Activated CD8-positive, alpha-beta memory T cell treated with anti-CD3 and anti-CD28 coated beads, Interleukin-2, amount 10 ng/mL, durations not matched to agents 7 days and 5 days (primary cell): Measurements from ENCODE around the gene DDX49. TPM values are rescaled to one million over a fixed set of nuclear protein-coding genes. Genes with fewer than 3 reads are reported as not detected.
"Not testable (repeated sequence)": the region's sequence is repeated elsewhere in the genome, so short reads cannot be mapped to it uniquely, and the experiment has no call there.

Source experiments
- ATAC-seq: fragments of 150-1000 bp; cut with Tn5 transposase; one replicate; pipeline ENCODE4 v1.10.0; 2021; ENCODE audit warnings: moderate library complexity
- CTCF ChIA-PET: fragments of 350-600 bp; sonication (Branson Sonifier 250); formaldehyde crosslinking; loops from one replicate; lab custom pipeline; 2021; ENCODE audit warnings: antibody characterized with exemption; lab: Charles Lee
- DNase-seq: peaks from one replicate; pipeline ENCODE4 v3.0.0-alpha.2; 2020
- H3K27ac Mint-ChIP-seq: one replicate; pipeline ENCODE4 v1.8.0; 2021; ENCODE audit warnings: mild to moderate bottlenecking, mixed read lengths
- H3K27me3 Mint-ChIP-seq: one replicate; pipeline ENCODE4 v1.8.0; 2021; ENCODE audit warnings: mixed read lengths
- H3K36me3 Mint-ChIP-seq: one replicate; pipeline ENCODE4 v1.8.0; 2021; ENCODE audit warnings: mild to moderate bottlenecking, mixed read lengths
- H3K4me1 Mint-ChIP-seq: one replicate; pipeline ENCODE4 v1.8.0; 2021; ENCODE audit warnings: mixed read lengths
- H3K4me3 Mint-ChIP-seq: one replicate; pipeline ENCODE4 v1.8.0; 2021; ENCODE audit warnings: mild to moderate bottlenecking, moderate library complexity, mixed read lengths
- H3K9me3 Mint-ChIP-seq: one replicate; pipeline ENCODE4 v1.8.0; 2022; ENCODE audit warnings: low read depth, mixed read lengths
- total RNA-seq, 2 experiments: library from RNA; stranded (reverse); gene quantifications; one replicate each; pipeline ENCODE4 v1.2.3, GENCODE V29; 2021

Gene DDX49
- total RNA-seq, 2 experiments from 2014 or later: 48.2 to 56.4 TPM

DNA sequence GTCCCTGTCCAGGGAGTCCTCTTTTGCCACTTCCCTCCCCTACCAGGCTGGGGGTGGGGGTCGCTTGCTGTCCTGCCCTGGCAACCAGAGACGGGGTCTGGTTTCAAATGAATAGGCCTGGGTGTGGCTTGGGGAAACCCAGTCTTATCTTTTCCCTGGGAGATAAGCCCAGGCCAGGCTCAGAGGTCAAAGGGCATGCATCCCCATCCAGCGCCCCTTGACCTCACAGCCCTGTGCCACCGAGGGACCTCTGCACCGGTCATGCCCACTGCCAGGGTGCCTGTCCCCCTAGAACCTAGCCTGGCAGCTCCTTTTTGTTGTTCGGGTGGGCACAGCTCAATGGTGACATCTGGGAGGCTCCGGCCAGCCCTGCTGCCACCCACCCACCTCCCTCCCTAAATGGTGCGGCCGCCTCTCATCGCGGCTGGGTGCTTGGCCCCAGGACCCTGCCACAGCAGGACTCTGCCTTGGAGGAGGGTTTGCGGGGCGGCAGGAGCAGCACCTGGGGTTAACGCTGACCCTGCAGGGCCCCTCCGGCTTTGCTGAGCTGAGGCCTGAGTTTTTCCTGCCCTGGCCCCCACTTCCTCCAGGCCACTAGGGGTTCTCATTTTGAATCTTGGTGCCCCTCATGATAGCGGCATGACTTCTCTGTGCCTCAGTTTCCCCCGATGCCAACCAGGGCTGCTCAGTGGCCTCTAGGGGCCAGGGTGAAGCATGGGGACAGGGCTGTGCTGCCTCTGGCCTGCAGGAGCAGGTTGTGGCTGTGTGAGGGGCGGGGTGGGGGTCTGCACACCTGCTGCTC is 20.7 kb upstream of the DDX49 start:
- H3K4me1 Mint-ChIP-seq: peaks cover 9% of the 10 kb centered on the region
- no peaks in the 10 kb centered on the region for H3K9me3 Mint-ChIP-seq
- DNase-seq (no peak), ATAC-seq (no peak)
- H3K27me3 Mint-ChIP-seq: peaks cover 26% of the 10 kb centered on the region
- H3K27ac Mint-ChIP-seq: no peak overlapping the region
- no peak overlapping the region for H3K4me3 Mint-ChIP-seq
- H3K36me3 Mint-ChIP-seq: peaks cover 5% of the 10 kb centered on the region
- CTCF ChIA-PET: no interaction called here

DNA sequence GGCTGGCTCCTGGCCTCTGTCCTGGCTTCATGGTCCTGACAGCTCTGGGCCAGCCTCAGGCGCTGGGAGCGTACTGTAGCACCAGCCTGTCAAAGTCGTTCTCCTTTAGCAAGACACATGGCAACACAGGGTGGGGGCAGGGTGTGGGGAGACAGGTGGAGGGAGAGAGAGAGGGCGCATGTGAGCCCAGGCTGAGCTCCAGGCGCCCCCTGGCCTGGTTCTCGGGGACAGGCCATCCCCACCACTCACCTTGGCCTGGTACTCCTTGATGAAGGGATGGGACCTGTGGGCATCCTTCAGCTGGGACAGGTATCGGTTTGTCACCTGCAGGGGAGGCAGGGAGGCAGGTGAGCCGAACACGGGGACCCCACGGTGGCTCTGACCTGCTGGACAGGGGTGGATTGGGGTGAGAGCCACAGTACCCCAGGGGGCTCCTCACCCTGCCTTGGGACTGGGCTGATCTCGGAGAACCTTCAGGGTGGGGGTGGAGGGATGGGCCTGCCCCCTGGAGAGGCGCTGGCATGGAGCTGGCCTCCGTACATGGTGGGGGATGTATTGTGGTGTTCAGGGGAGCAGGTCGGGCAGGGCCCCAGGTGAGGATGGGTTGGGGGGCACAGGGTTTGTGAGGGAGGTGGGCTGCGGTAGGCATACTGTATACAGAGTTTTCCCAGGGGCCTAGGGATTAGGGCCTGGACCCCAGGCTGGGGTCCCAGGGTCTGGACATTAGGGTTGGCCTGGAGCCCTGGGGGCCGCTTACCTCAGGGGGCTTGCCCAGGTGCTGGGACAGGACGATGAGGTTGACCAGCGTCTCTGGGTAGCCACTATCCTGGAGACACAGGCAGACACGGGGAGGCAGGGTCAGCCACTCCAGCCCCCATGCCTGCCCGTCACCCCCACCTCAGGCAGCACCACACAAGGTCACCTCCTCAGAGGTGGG is 19.6 kb upstream of the DDX49 start:
- H3K36me3 Mint-ChIP-seq: peaks cover 5% of the 10 kb centered on the region
- peaks cover 19% of the 10 kb centered on the region for H3K27me3 Mint-ChIP-seq
- ATAC-seq (no peak), DNase-seq (no peak)
- CTCF ChIA-PET: interaction anchor here (0.6 kb wide), 1 partner anchor 28 kb away, joined by 5 read pairs; no protein-coding TSS in a partner anchor
- no peak overlapping the region for H3K27ac Mint-ChIP-seq
- H3K9me3 Mint-ChIP-seq: no peaks in the 10 kb centered on the region
- peaks cover 9% of the 10 kb centered on the region for H3K4me1 Mint-ChIP-seq
- H3K4me3 Mint-ChIP-seq: no peak overlapping the region

GRCh38 chr19:18900700-18901481 is 18.6 kb upstream of the DDX49 start:
- Mint-ChIP-seq H3K9me3 (no peaks in the 10 kb centered on the region), H3K27me3 (peaks cover 14% of the 10 kb centered on the region), H3K36me3 (peaks cover 5% of the 10 kb centered on the region), H3K4me1 (peaks cover 9% of the 10 kb centered on the region), H3K27ac (no peak overlapping the region), H3K4me3 (no peak overlapping the region)
- ATAC-seq (no peak), DNase-seq (no peak)
- CTCF ChIA-PET: interaction anchor here (0.6 kb wide), 1 partner anchor 29 kb away, joined by 5 read pairs; no protein-coding TSS in a partner anchor

DNA sequence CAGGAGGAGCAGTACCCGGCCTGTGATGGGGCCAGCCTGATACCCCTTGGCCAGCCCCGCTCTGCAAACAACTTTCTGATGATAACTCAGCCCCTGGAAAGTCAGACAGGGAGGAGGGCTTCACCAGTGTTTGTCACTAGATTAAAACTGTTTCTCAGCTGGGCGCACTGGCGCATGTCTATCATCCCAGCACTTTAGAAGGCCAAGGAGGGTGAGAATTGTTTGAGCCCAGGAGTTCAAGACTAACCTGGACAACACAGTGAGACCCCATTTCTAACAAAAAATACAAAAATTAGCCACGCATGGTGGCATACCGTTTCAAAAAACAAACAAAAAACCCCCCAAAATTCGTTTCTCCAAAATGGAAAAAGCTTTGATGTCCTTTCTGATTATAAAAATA is 18.0 kb upstream of the DDX49 start:
- ATAC-seq: no peak
- H3K4me1 Mint-ChIP-seq: peaks cover 7% of the 10 kb centered on the region
- no peaks in the 10 kb centered on the region for H3K9me3 Mint-ChIP-seq
- CTCF ChIA-PET: no interaction called here
- H3K36me3 Mint-ChIP-seq: peaks cover 5% of the 10 kb centered on the region
- peaks cover 12% of the 10 kb centered on the region for H3K27me3 Mint-ChIP-seq
- no peak for DNase-seq
- H3K27ac Mint-ChIP-seq: no peak overlapping the region
- no peak overlapping the region for H3K4me3 Mint-ChIP-seq

DNA sequence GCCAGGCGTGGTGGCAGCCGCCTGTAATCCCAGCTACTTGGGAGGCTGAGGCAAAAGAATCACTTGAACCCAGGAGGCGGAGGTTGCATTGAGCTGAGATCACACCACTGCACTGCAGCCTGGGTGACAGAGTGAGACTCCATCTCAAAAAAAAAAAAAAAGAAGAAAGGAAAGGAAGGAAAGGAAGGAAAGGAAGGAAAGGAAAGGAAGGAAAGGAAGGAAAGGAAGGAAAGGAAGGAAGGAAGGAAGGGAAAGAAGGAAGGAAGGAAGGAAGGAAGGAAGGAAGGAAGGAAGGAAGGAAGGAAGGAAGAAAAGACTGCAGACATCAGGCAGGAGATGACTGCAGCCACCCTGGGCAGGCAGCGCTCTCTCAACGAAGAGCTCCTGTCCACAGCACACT is 17.0 kb upstream of the DDX49 start:
- H3K9me3 Mint-ChIP-seq, DNase-seq, CTCF ChIA-PET, H3K4me3 Mint-ChIP-seq, H3K27me3 Mint-ChIP-seq, H3K36me3 Mint-ChIP-seq, ATAC-seq, H3K4me1 Mint-ChIP-seq, H3K27ac Mint-ChIP-seq: not testable (repeated sequence)

- Mint-ChIP-seq H3K4me3 (no peak overlapping the region), H3K27ac (no peak overlapping the region), H3K9me3 (no peaks in the 10 kb centered on the region), H3K27me3 (no peaks in the 10 kb centered on the region), H3K36me3 (peaks cover 5% of the 10 kb centered on the region), H3K4me1 (no peaks in the 10 kb centered on the region)
- ATAC-seq: no peak
- no peak for DNase-seq
- CTCF ChIA-PET: no interaction called here
Measured at GRCh38 chr19:18903156-18904037, 16.1 kb upstream of the DDX49 start.

- Mint-ChIP-seq H3K4me1 (no peaks in the 10 kb centered on the region), H3K27ac (no peak overlapping the region), H3K27me3 (no peaks in the 10 kb centered on the region), H3K4me3 (no peak overlapping the region), H3K9me3 (no peaks in the 10 kb centered on the region), H3K36me3 (peaks cover 5% of the 10 kb centered on the region)
- CTCF ChIA-PET: interaction anchor here (1.4 kb wide), 1 partner anchor 11 kb away, joined by 3 read pairs; no protein-coding TSS in a partner anchor
- DNase-seq (no peak), ATAC-seq (no peak)
Measured at GRCh38 chr19:18904334-18905057, 15.0 kb upstream of the DDX49 start.

DNA sequence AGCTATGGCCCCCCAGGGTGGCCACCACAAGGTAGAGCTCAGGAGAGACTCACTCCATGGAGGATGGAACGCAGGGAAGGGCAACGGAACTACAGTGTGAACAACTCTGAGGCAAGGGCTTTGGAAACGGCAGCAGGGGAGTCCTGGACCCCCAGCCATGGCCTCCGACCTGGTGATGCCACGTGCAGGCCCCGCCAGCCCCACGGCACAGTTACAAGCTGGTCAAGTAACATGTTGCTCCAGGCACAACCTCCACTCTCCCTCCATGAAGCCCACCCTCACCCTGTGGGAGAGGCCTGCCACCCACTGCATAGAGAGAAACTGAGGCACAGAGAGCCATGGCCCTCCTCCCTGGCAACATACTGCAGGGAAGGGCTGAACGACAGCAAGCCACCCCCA is 14.5 kb upstream of the DDX49 start:
- DNase-seq (no peak), ATAC-seq (no peak)
- CTCF ChIA-PET: interaction anchor here (1.4 kb wide), 1 partner anchor 12 kb away, joined by 3 read pairs; no protein-coding TSS in a partner anchor
- H3K27me3 Mint-ChIP-seq: no peaks in the 10 kb centered on the region
- H3K9me3 Mint-ChIP-seq: no peaks in the 10 kb centered on the region
- H3K36me3 Mint-ChIP-seq: peaks cover 5% of the 10 kb centered on the region
- no peak overlapping the region for H3K4me3 Mint-ChIP-seq
- H3K4me1 Mint-ChIP-seq: no peaks in the 10 kb centered on the region
- H3K27ac Mint-ChIP-seq: no peak overlapping the region

- ATAC-seq: no peak
- Mint-ChIP-seq H3K27me3 (no peaks in the 10 kb centered on the region), H3K27ac (no peak overlapping the region), H3K4me3 (no peak overlapping the region), H3K9me3 (no peaks in the 10 kb centered on the region), H3K36me3 (peaks cover 5% of the 10 kb centered on the region), H3K4me1 (no peaks in the 10 kb centered on the region)
- DNase-seq: no peak
- CTCF ChIA-PET: interaction anchor here (1.4 kb wide), 1 partner anchor 12 kb away, joined by 3 read pairs; no protein-coding TSS in a partner anchor
Measured at GRCh38 chr19:18905513-18906236, 13.8 kb upstream of the DDX49 start.

DNA sequence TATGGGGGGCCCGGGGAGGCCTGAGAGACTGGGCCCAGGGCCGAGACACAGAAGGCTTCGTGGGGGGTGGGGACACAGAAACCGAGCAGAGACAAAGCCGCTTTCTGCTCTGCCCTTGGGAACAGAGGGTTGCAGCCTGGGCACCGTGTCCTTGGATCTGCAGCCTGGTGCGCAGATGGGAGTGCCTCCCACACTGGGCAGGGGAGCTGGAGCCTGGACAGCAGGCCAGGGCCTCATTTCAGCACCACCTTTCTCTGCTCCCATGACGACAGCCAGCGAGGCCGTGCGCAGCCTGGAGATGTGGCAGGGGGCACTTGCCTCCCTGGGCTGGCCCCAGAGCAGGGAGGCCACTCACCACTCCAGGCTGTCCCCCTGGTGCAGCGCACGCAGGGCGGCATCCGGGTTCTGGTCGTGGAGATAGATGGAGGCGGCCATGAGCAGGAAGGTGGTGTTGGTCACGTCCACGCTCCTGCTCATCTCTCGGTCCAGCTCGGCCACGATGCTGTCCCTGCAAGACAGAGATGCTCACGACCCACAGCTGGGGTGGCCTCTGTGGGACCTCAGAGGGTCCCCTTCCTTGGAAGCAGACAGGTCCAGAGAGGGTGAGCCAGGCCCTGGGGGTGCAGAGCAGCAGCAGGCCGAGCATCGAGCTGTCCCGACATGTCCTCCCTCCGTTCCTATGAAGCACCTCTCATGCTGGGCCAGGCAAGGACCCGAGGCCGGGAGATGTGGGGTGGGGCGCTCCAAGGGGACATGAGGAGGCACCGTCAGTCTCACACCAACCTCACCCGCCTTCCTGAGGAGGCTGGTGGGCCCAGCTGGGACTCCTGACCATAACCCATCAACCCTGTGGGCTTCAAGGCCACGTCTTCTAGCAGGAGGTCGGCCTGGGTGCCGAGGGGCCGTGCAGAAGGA is 12.7 kb upstream of the DDX49 start:
- no peaks in the 10 kb centered on the region for H3K27me3 Mint-ChIP-seq
- no peak overlapping the region for H3K27ac Mint-ChIP-seq
- DNase-seq (no peak), ATAC-seq (no peak)
- no peaks in the 10 kb centered on the region for H3K9me3 Mint-ChIP-seq
- H3K4me1 Mint-ChIP-seq: no peaks in the 10 kb centered on the region
- H3K36me3 Mint-ChIP-seq: no peaks in the 10 kb centered on the region
- no peak overlapping the region for H3K4me3 Mint-ChIP-seq
- CTCF ChIA-PET: no interaction called here
